ENCODE measurements around the gene FAM50A.
A peak's percentile ranks its signal among the peaks of the same experiment; 100 is the strongest.

The FAM50A gene

DNA sequence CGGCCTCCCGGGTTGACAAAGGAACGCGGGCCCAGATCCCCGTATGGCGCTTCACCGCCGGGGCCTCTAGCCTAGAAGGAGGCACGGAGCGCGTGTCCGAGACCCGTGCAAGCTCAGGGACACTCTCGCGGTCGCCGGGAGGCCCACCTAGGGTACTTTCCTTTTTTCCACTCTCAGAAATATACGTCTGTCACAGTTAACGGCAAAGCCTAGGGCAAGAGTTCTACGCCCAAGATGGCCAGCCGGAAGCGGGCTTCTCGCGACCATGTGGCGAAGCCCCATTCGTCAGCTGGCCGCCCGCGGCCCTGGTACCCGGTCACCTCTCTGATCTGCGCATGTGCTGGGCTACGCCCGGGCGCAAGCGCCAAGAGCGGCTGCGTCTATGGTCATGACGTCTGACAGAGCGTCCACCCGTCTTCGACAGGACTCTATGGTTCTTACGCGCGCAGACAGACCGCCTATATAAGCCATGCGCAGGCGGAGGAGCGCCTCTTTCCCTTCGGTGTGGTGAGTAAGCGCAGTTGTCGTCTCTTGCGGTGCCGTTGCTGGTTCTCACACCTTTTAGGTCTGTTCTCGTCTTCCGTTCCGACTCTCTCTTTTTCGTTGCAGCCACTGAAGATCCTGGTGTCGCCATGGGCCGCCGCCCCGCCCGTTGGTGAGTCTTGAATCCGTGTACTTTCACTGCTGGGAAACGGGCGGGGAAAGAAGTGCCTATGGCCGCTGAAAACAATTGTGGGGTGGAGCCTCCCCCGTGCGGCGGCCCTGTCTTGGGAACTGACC, 45.9 kb upstream of the FAM50A start, which contains the start of gene RPL10 (continued):
- TF ChIP-seq, protein P1, sequence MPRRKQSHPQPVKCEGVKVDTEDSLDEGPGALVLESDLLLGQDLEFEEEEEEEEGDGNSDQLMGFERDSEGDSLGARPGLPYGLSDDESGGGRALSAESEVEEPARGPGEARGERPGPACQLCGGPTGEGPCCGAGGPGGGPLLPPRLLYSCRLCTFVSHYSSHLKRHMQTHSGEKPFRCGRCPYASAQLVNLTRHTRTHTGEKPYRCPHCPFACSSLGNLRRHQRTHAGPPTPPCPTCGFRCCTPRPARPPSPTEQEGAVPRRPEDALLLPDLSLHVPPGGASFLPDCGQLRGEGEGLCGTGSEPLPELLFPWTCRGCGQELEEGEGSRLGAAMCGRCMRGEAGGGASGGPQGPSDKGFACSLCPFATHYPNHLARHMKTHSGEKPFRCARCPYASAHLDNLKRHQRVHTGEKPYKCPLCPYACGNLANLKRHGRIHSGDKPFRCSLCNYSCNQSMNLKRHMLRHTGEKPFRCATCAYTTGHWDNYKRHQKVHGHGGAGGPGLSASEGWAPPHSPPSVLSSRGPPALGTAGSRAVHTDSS (tag by site-specific recombination; IDR thresholded peaks at IDR 0.05) = peak; percentile 9; the same call in 1 of the 2 replicates
- TF ChIP-seq SALL2 (tag by site-specific recombination; IDR thresholded peaks at IDR 0.05; ENCODE audit: borderline replicate concordance) (no peak), ZNF223 (tag by site-specific recombination; IDR thresholded peaks at IDR 0.05) (no peak), ZNF561 (tag by site-specific recombination; IDR thresholded peaks at IDR 0.05; ENCODE audit: borderline replicate concordance) (no peak; the same call in 1 of the 2 replicates), SCRT2 (tag by site-specific recombination; IDR thresholded peaks at IDR 0.05) (no peak), ZNF24 (tag by site-specific recombination; IDR thresholded peaks at IDR 0.05) (no peak), ZNF211 (tag by site-specific recombination; IDR thresholded peaks at IDR 0.05; ENCODE audit: low read depth) (no peak), ZNF2 (tag by site-specific recombination; IDR thresholded peaks at IDR 0.05) (peak; percentile 71), ZFP37 (tag by site-specific recombination; IDR thresholded peaks at IDR 0.05) (peak; percentile 48), SCRT1 (tag by site-specific recombination; IDR thresholded peaks at IDR 0.05; ENCODE audit: borderline replicate concordance) (no peak), ZNF354C (tag by site-specific recombination; IDR thresholded peaks at IDR 0.05; ENCODE audit: borderline replicate concordance, low read depth) (no peak), ZBTB20 (tag by site-specific recombination; IDR thresholded peaks at IDR 0.05) (peak; percentile 90; the same call in 1 of the 2 replicates), ZNF785 (tag by site-specific recombination; IDR thresholded peaks at IDR 0.05) (no peak), ZNF596 (tag by site-specific recombination; IDR thresholded peaks at IDR 0.05) (no peak), ZNF214 (tag by site-specific recombination; IDR thresholded peaks at IDR 0.05; ENCODE audit: borderline replicate concordance) (no peak), ZNF571 (tag by site-specific recombination; IDR thresholded peaks at IDR 0.05) (no peak), ZBTB1 (tag by site-specific recombination; IDR thresholded peaks at IDR 0.05) (no peak), ZNF248 (tag by site-specific recombination; IDR thresholded peaks at IDR 0.05) (no peak), ZNF621 (tag by site-specific recombination; IDR thresholded peaks at IDR 0.05) (no peak), OSR2 (tag by site-specific recombination; IDR thresholded peaks at IDR 0.05) (no peak), ZFP69B (tag by site-specific recombination; IDR thresholded peaks at IDR 0.05) (no peak), PRDM1 (tag by site-specific recombination; IDR thresholded peaks at IDR 0.05) (peak; percentile 49), KLF1 (tag by site-specific recombination; IDR thresholded peaks at IDR 0.05) (peak; percentile 16; the same call in 1 of the 2 replicates), ZBTB8A (tag by site-specific recombination; IDR thresholded peaks at IDR 0.05) (peak; percentile 90), ZNF623 (tag by site-specific recombination; IDR thresholded peaks at IDR 0.05) (peak; percentile 35; the same call in 1 of the 2 replicates), MEIS1 (CRISPR knock-in tag; IDR thresholded peaks at IDR 0.05; ENCODE audit: borderline replicate concordance) (no peak), ZNF660 (tag by site-specific recombination; IDR thresholded peaks at IDR 0.05) (peak; percentile 12; the same call in 1 of the 2 replicates), ZNF433 (tag by site-specific recombination; IDR thresholded peaks at IDR 0.05; ENCODE audit: low read depth) (no peak)
- TF ChIP-seq, protein P2, sequence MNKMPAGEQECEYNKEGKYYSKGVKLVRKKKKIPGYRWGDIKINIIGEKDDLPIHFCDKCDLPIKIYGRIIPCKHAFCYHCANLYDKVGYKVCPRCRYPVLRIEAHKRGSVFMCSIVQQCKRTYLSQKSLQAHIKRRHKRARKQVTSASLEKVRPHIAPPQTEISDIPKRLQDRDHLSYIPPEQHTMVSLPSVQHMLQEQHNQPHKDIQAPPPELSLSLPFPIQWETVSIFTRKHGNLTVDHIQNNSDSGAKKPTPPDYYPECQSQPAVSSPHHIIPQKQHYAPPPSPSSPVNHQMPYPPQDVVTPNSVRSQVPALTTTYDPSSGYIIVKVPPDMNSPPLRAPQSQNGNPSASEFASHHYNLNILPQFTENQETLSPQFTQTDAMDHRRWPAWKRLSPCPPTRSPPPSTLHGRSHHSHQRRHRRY (tag by site-specific recombination; IDR thresholded peaks at IDR 0.05) = 0 out of 2 replicates have a peak, but pooled peaks have one; percentile 58
- TF ChIP-seq, protein P3, sequence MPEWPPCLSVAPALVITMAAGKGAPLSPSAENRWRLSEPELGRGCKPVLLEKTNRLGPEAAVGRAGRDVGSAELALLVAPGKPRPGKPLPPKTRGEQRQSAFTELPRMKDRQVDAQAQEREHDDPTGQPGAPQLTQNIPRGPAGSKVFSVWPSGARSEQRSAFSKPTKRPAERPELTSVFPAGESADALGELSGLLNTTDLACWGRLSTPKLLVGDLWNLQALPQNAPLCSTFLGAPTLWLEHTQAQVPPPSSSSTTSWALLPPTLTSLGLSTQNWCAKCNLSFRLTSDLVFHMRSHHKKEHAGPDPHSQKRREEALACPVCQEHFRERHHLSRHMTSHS (tag by site-specific recombination; IDR thresholded peaks at IDR 0.05) = no peak
- TF ChIP-seq, protein P4, sequence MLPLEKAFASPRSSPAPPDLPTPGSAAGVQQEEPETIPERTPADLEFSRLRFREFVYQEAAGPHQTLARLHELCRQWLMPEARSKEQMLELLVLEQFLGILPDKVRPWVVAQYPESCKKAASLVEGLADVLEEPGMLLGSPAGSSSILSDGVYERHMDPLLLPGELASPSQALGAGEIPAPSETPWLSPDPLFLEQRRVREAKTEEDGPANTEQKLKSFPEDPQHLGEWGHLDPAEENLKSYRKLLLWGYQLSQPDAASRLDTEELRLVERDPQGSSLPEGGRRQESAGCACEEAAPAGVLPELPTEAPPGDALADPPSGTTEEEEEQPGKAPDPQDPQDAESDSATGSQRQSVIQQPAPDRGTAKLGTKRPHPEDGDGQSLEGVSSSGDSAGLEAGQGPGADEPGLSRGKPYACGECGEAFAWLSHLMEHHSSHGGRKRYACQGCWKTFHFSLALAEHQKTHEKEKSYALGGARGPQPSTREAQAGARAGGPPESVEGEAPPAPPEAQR (tag by site-specific recombination; IDR thresholded peaks at IDR 0.05) = no peak
- TF ChIP-seq, protein P5, sequence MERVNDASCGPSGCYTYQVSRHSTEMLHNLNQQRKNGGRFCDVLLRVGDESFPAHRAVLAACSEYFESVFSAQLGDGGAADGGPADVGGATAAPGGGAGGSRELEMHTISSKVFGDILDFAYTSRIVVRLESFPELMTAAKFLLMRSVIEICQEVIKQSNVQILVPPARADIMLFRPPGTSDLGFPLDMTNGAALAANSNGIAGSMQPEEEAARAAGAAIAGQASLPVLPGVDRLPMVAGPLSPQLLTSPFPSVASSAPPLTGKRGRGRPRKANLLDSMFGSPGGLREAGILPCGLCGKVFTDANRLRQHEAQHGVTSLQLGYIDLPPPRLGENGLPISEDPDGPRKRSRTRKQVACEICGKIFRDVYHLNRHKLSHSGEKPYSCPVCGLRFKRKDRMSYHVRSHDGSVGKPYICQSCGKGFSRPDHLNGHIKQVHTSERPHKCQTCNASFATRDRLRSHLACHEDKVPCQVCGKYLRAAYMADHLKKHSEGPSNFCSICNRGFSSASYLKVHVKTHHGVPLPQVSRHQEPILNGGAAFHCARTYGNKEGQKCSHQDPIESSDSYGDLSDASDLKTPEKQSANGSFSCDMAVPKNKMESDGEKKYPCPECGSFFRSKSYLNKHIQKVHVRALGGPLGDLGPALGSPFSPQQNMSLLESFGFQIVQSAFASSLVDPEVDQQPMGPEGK (tag by site-specific recombination; IDR thresholded peaks at IDR 0.05) = no peak
- TF ChIP-seq, protein P6, sequence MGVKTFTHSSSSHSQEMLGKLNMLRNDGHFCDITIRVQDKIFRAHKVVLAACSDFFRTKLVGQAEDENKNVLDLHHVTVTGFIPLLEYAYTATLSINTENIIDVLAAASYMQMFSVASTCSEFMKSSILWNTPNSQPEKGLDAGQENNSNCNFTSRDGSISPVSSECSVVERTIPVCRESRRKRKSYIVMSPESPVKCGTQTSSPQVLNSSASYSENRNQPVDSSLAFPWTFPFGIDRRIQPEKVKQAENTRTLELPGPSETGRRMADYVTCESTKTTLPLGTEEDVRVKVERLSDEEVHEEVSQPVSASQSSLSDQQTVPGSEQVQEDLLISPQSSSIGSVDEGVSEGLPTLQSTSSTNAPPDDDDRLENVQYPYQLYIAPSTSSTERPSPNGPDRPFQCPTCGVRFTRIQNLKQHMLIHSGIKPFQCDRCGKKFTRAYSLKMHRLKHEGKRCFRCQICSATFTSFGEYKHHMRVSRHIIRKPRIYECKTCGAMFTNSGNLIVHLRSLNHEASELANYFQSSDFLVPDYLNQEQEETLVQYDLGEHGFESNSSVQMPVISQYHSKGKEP (tag by site-specific recombination; IDR thresholded peaks at IDR 0.05) = no peak
